ENCODE data around the gene B2M.

DNA sequence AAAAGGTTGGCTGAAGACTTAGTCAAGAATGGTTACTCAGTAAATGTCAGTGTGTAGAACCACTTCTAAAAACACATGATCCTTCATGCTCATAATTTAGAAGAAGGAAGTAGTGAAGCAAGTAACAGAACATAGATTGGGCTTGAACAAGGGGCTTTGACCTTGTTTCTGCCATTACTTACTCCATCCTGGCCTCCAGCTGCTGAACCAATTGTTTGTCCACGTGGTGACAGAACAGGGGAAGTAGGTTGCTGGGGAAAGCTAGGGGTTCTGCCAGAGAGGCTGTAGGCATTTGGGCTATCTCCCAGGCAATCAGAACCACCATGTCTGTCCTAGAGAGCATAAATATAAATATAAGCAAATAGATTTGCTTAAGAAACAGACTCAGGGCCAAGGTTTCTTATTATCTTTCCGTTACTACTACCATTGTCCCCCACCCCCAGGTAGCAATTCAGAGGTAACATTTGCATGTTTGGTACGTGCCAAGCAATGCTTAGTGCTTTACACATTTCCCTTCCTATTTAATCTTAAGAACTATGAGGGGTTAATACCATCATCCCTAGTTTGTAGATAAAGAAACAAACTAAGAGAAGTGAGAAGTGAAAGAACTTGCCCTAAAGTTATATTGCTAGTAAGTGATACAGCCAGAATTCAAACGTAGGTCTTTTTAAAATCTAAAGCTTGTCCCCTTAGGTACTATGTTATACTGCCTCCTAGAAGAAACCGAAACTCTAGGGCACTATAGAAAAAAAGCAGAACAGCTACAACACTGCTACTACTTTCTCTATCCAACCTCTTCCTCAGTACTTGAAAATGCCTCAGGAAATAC lies 44.9 kb upstream of the B2M start:
- TF ChIP-seq, protein P1, sequence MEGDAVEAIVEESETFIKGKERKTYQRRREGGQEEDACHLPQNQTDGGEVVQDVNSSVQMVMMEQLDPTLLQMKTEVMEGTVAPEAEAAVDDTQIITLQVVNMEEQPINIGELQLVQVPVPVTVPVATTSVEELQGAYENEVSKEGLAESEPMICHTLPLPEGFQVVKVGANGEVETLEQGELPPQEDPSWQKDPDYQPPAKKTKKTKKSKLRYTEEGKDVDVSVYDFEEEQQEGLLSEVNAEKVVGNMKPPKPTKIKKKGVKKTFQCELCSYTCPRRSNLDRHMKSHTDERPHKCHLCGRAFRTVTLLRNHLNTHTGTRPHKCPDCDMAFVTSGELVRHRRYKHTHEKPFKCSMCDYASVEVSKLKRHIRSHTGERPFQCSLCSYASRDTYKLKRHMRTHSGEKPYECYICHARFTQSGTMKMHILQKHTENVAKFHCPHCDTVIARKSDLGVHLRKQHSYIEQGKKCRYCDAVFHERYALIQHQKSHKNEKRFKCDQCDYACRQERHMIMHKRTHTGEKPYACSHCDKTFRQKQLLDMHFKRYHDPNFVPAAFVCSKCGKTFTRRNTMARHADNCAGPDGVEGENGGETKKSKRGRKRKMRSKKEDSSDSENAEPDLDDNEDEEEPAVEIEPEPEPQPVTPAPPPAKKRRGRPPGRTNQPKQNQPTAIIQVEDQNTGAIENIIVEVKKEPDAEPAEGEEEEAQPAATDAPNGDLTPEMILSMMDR (IDR thresholded peaks at IDR 0.05): no peak
- no peak for TF ChIP-seq POLR2A (IDR thresholded peaks at IDR 0.05)

Measured in Peyer's patch (tissue), 4 donors.